ENCODE measurements around the gene PHF23. TPM values are rescaled to one million over a fixed set of nuclear protein-coding genes. Genes with fewer than 3 reads are reported as not detected.
A peak's percentile ranks its signal among the peaks of the same experiment; 100 is the strongest.

The PHF23 gene
- 30.9 and 38.5 TPM in 2 replicates for total RNA-seq

- peak; percentile 99 for DNase-seq (ENCODE audit: low read depth in 2 of 2)
These were observed at the start of gene PHF23 for GRCh38 chr17:7239091-7240027. TSS of gene PHF23 (minus strand) at chr17:7239457. CDS start at chr17:7239279, 178 bp downstream.

GRCh38 chr17:7285679-7286078 lies 46.4 kb upstream of the PHF23 start:
- DNase-seq (ENCODE audit: low read depth in 2 of 2): no peak

- DNase-seq (ENCODE audit: low read depth in 2 of 2): no peak
These were observed 45.7 kb upstream of the PHF23 start for GRCh38 chr17:7284911-7285310.

- DNase-seq (ENCODE audit: low read depth in 2 of 2): no peak
These were observed 44.4 kb upstream of the PHF23 start for GRCh38 chr17:7283471-7284216.

- peak in 1 of 2 donors; percentile 14 for DNase-seq (ENCODE audit: low read depth in 2 of 2)
These were observed 43.6 kb upstream of the PHF23 start for GRCh38 chr17:7282752-7283321.

GRCh38 chr17:7281953-7282751 lies 42.9 kb upstream of the PHF23 start:
- DNase-seq (ENCODE audit: low read depth in 2 of 2): peak in 1 of 2 donors; percentile 58

- DNase-seq (ENCODE audit: low read depth in 2 of 2): peak; percentile 92 to 95
These were observed 42.1 kb upstream of the PHF23 start, which contains the start of gene SLC2A4 for GRCh38 chr17:7281074-7281952. TSS of gene SLC2A4 (plus strand) at chr17:7281718. CDS start at chr17:7281935, 217 bp downstream.

GRCh38 chr17:7280519-7281073 lies 41.3 kb upstream of the PHF23 start:
- peak; percentile 78 to 85 for DNase-seq (ENCODE audit: low read depth in 2 of 2)

GRCh38 chr17:7279448-7279847 lies 40.2 kb upstream of the PHF23 start:
- no peak for DNase-seq (ENCODE audit: low read depth in 2 of 2)

- DNase-seq (ENCODE audit: low read depth in 2 of 2): no peak
These were observed 27.5 kb upstream of the PHF23 start for GRCh38 chr17:7266784-7267183.

- DNase-seq (ENCODE audit: low read depth in 2 of 2): no peak
These were observed 24.5 kb upstream of the PHF23 start for GRCh38 chr17:7263801-7264078.

GRCh38 chr17:7262935-7263800 lies 23.9 kb upstream of the PHF23 start:
- DNase-seq (ENCODE audit: low read depth in 2 of 2): no peak

GRCh38 chr17:7262192-7262934 lies 23.1 kb upstream of the PHF23 start, which contains the start of gene CLDN7:
TSS of gene CLDN7 (minus strand) at chr17:7262478. CDS start at chr17:7262043, 435 bp downstream.
- no peak for DNase-seq (ENCODE audit: low read depth in 2 of 2)

- DNase-seq (ENCODE audit: low read depth in 2 of 2): no peak
These were observed 22.3 kb upstream of the PHF23 start for GRCh38 chr17:7261379-7262191.

- DNase-seq (ENCODE audit: low read depth in 2 of 2): no peak
These were observed 21.6 kb upstream of the PHF23 start for GRCh38 chr17:7260651-7261378.

GRCh38 chr17:7260151-7260550 lies 20.9 kb upstream of the PHF23 start:
- no peak for DNase-seq (ENCODE audit: low read depth in 2 of 2)

- DNase-seq (ENCODE audit: low read depth in 2 of 2): no peak
These were observed 20.3 kb upstream of the PHF23 start for GRCh38 chr17:7259555-7259889.

Measured in lung microvascular endothelial cell (primary cell).